ENCODE data around the gene IL19.

Gene IL19

DNA sequence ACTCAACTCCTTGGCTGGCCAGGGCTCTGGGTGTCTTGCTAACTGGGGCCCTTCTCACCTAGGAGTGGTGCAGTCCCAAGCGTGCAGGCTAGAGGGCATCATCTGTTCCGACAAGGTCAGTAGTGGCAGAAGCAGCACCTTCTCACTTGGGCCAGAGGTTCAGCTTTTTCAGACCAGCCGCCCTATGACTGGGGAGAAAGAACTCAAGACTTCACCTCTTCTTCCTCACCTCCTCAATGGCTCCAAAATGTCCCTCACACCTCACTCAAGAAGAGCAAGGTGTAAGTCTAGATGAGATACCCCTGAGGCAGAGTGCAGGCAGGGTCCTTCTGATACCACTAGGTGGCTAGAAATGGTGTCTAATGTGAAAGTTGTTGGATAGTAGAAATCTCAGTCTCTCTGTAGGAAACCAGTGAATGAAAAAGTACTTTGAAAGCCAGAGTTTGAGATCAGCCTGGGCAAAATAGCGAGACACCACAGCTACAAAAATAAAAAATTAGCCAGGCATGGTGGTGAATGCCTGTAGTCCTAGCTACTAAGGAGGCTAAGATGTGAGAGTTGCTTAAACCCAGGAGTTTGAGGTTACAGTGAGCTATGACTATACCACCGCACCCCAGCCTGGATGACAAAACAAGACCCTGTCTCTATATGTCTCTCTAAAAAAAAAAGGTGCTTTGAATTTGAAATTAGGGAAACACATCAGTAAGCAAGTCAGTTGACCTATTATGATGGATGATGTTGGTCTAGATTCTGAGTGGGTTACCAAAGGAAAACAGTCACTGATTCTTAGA lies 86.3 kb downstream of the IL19 start:
- no peak for DNase-seq (ENCODE audit: low read depth, low spot score)

- DNase-seq (ENCODE audit: low read depth, low spot score): no peak
Measured at GRCh38 chr1:206859082-206859521, 88.5 kb downstream of the IL19 start.

- DNase-seq (ENCODE audit: low read depth, low spot score): no peak
Measured at GRCh38 chr1:206860165-206860564, 89.6 kb downstream of the IL19 start.

DNA sequence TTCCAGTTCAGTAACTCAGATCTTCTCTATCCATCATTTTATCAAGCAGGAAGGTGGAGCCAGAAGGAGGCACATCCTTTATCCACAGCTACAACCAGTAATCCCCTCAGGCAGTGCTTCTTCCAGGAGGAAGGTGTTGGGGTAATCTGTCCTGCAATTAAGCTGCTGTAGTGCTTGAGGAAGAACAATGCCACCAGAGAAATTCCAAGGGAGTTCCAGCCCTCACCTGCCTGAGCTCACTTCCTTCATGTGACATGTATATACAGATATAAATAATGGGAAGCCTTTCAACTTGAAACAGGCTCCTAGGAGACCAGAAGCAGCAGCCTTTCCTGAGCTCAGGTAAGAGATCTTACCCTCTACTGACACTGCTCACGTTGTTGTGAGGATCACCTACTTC lies 92.7 kb downstream of the IL19 start:
- no peak for DNase-seq (ENCODE audit: low read depth, low spot score)

- peak; percentile 70 for DNase-seq (ENCODE audit: low read depth, low spot score)
Measured at GRCh38 chr1:206864939-206865671, 94.5 kb downstream of the IL19 start, which contains the start of gene IL20. Gene IL20, plus strand, starts transcription at chr1:206865623. Its CDS starts 230 bp downstream, at chr1:206865853.

DNA sequence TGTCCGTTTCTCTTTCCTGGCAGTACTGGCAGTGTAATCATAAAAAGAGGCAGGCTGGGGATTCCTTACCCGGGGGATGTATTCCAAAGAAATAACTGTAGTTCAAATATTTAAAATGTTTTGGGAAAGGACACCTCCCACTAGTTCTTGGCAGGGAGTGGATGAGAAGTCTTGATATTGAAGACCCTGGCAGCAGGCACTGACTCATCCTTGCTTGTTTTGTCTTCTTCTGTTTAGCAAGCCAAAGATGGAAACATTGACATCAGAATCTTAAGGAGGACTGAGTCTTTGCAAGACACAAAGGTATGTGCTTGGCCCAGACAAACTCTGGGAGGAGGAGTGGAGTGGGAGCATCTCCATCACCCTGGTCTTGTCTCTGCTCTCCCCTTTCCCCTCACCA lies 95.5 kb downstream of the IL19 start:
- no peak for DNase-seq (ENCODE audit: low read depth, low spot score)

DNA sequence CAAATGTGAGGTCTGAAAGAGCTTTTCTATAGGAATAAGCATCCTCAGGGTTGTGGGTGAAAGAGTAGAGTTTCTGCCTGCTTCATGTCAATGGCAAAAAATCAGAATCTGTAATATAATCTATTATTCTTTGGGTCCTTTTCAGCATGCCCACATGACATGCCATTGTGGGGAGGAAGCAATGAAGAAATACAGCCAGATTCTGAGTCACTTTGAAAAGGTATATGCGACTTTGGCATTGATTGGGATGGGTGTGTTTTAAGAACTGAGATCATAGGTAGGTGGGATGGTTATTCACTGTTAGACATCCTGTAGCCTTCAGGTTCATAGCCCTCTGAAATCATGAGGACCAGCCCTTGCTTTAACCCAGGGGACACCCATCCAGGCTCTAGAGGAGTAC lies 96.7 kb downstream of the IL19 start:
- DNase-seq (ENCODE audit: low read depth, low spot score): no peak

DNA sequence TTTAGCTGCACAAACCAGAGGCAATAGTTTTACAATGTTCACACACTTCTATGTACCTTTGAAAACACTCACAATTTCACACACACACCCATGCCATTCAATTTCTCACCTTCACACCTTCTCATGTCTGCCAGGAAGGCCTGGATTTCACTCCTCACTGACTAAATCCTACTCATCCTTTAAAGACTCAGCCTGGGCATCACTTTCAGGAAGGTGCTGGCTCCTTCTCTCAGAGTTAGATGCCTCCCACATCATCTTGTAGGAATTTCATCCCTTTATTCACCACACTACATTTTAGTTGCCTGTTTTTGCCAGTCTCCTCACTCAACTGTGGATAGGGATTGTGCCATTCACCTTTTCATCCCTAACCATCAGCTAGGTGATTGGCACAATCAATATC lies 97.1 kb downstream of the IL19 start:
- DNase-seq (ENCODE audit: low read depth, low spot score): no peak

- no peak for DNase-seq (ENCODE audit: low read depth, low spot score)
Measured at GRCh38 chr1:206868264-206868663, 97.7 kb downstream of the IL19 start.

- DNase-seq (ENCODE audit: low read depth, low spot score): no peak
Measured at GRCh38 chr1:206872139-206872538, 101.6 kb downstream of the IL19 start.

GRCh38 chr1:206873603-206874188 lies 103.1 kb downstream of the IL19 start:
- no peak for DNase-seq (ENCODE audit: low read depth, low spot score)

GRCh38 chr1:206875752-206876377 lies 105.3 kb downstream of the IL19 start:
- no peak for DNase-seq (ENCODE audit: low read depth, low spot score)

DNA sequence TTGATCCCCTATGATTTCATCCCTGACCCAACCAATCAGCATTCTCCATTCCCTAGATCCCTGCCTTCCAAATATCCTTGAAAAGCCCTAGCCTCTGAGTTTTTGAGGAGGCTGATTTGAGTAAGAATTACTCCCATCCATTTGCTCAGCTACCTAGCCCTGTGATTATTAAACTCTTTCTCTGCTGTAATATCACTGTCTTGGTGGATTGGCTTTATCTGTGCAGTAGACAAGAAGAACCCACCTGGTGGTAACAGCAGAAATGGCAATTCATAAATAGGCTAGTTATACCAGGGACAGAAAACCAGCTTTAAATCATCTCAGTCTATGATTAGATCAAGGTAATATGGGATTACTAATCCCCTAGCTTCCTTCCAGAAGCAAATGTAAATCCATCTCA lies 107.9 kb downstream of the IL19 start:
- DNase-seq (ENCODE audit: low read depth, low spot score): no peak

GRCh38 chr1:206880314-206880713 lies 109.7 kb downstream of the IL19 start:
- DNase-seq (ENCODE audit: low read depth, low spot score): no peak

DNA sequence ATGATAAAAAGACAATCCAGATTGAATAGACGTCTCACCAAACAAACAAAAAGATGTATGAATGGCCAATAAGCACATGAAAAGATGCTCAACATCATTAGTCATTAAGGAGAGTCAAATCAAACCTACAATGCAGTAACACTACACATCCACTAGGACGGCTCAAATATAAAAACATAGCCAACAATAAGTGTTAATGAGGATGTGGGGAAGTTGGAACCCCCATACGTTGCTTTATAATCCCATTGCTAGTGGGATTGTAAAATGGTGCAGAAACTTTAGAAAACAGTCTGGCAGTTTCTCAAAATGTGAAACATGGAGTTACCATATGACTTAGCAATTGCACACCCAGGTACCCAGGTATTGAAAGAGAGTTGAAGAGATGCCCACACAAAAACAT lies 112.0 kb downstream of the IL19 start:
- DNase-seq (ENCODE audit: low read depth, low spot score): no peak

DNA sequence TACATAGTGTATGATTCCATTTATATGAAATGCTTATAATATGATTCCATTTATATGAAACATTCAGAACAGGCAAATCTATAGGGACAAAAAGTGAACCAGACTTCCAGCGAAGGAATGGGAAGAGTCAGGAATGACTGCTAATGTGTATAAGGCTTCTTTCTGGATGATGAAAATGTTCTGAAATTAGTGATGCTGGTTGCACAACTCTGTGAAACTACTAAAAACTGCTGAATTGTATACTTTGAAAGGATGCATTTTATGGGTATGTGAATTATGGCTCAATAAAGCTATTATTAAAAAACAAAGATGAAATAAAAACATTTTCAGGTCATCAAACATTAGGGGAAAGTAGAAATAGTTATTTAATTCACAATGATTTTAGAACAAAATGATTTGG lies 112.6 kb downstream of the IL19 start:
- no peak for DNase-seq (ENCODE audit: low read depth, low spot score)

DNA sequence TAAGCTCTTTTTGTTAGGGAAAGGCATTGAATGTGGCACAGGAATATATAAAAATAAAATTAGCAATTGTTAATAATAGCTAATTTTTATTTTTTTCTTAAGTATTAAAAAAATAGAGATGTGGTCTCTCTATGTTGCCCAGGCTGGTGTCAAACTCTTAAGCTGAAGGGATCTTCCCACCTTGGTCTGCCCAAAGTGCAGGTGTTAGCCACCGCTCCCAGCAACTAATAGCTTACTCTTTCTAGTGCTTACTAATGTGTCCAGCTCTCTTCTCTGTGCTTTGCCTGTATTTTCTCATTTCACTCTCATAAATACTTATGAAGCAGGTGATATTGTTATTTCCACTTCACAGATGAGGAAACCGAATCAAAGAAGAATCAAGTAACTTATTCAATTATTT lies 113.3 kb downstream of the IL19 start:
- no peak for DNase-seq (ENCODE audit: low read depth, low spot score)

DNA sequence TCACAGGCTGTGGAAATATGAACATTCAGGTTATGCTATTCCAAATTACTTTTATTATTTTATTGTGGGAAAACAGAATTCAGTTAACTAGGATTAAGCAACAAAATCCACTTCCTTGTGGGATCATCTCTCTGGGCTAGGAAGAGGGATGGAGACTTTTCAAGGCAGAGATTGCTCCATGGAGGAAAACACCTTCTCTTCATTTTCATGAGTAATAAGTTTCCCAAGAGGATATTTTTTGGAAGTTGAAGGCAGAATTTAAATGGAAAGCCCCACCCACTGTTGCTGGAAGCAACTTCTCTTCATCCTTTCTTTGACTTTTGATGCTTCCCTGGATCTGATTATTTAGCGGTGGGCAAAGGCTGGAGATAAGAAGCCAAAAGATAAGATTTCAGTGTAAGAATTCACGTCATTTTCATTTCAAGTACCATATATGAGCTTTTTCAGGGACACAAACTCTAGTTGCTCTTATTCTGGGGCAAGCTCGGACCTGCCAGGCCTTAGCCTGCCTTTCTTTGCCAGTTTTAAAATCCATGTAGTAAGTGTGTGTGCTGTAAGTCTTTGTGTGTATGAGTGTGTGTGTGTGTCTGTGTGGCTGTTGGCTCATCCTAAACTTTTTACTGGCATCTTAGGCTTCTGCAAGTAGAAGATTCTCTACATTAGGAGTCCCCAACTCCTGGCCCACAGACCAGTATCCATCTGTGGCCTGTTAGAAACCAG lies 114.9 kb downstream of the IL19 start:
- no peak for DNase-seq (ENCODE audit: low read depth, low spot score)

DNA sequence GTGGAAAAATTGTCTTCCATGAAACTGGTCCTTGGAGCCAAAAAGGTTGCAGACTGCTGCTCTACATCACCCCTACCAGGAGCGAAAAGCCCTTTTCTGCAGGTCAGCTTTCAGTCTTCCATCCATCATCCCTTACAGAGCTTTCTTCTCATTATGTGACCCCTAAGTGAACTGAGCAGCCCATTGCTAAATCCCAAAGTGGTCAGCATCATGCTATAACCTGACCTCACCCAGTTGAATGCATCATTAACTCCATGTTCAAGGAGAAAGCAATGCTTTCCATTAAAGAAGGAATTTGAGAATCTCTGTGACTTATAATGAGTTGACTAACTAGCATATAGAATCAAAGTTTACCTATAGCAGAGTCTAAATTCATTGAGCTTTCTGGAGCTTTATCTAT lies 116.3 kb downstream of the IL19 start:
- no peak for DNase-seq (ENCODE audit: low read depth, low spot score)

- no peak for DNase-seq (ENCODE audit: low read depth, low spot score)
Measured at GRCh38 chr1:206887701-206888100, 117.1 kb downstream of the IL19 start.
